Activated naive CD4-positive, alpha-beta T cell treated with anti-CD3 and anti-CD28 coated beads, Interleukin-2, amount 50 U/mL, for 72 hours (primary cell): ENCODE data around the gene CHMP6. TPM values are rescaled to one million over a fixed set of nuclear protein-coding genes. Genes with fewer than 3 reads are reported as not detected.
A peak's percentile ranks its signal among the peaks of the same experiment; 100 is the strongest.
"Not testable (repeated sequence)": the region's sequence is repeated elsewhere in the genome, so short reads cannot be mapped to it uniquely, and the experiment has no call there.

Experiments used
- ATAC-seq, 2 donors: fragments of 150-1000 bp; cut with Tn5 transposase; 2 replicates each; pipeline ENCODE4 v1.10.0; 2021; ENCODE audit warnings: mild to moderate bottlenecking in 2 of 2, moderate library complexity in 2 of 2
- DNase-seq, 2 donors: peaks; one replicate each; pipeline ENCODE4 v3.0.0; 2021 to 2022; ENCODE audit warnings: low spot score in 2 of 2
- H3K27ac Mint-ChIP-seq, 2 donors: one replicate each; pipeline ENCODE4 v1.8.0; 2022; ENCODE audit warnings: mild to moderate bottlenecking in 2 of 2, mixed read lengths in 2 of 2
- H3K36me3 Mint-ChIP-seq, 2 donors: one replicate each; pipeline ENCODE4 v1.8.0; 2022; ENCODE audit warnings: mixed read lengths in 2 of 2
- H3K9me3 Mint-ChIP-seq, 2 donors: one replicate each; pipeline ENCODE4 v1.8.0; 2022; ENCODE audit warnings: mixed read lengths in 2 of 2
- total RNA-seq, 2 donors: library from RNA; stranded (reverse); gene quantifications; one replicate each; pipeline ENCODE4 v1.2.3, GENCODE V29; 2022

The CHMP6 gene
- total RNA-seq, 2 donors from 2014 or later, result 9.7 to 18.5 TPM

DNA sequence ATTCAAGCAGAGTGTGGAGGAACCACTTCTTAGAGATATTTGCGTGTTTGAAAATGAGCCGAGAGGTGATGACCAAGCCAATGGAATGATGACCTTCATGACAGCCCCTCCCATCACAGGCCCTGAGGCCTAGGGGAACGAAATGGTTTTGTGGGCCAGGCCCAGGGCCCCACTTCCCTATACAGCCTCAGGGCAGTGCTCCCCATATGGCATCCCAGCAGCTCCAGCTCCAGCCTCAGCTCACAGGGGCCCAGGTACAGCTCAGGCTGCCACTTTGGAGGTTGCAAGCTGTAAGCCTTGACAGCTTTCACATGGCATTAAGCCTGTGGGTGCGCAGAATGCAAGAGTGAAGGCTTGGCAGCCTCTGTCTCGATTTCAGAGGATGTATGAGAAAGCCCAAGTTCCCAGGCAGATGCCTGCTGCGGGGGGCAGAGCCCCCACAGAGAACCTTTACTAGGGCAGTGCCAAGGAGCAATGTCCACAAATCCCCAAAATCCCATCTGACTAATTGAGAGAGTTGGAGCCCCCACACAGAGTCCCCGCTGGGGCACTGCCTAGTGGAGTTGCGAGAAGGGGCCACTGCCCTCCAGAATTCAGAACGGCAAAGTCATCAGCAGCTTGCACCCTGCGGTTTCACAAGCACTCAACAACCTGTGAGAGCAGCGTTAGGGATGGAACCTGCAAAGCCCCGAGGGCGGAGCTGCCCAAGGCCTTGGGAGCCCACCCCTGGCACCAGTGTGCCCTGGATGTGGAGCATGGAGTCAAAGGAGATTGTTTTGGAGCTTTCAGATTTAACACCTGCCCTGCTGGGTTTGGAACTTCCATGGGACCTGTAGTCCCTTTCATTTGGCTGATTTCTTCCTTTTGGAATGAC is 21.2 kb downstream of the CHMP6 start:
- Mint-ChIP-seq H3K36me3 (peaks cover 7 to 22% of the 10 kb centered on the region in 2 donors), H3K9me3 (peaks cover 5 to 10% of the 10 kb centered on the region in 2 donors), H3K27ac (peak overlapping the region in 1 of 2 donors; percentile 9)
- no peak for ATAC-seq
- no peak for DNase-seq

DNA sequence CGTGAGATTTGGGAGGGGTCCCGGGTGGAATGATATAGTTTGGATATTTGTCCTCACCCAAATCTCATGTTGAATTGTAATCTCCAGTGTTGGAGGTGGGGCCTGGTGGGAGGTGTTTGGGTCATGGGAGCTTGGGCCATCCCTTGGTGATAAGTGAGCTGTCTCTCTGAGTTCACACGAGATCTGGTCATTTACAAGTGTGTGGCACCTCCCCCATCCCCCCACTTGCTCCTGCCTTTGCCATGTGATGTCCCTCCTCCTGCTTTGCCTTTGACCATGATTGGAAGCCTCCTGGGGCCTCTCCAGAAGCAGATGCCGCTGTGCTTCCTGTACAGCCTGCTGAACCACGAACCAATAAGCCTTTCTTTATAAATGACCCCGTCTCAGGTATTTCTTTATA is 22.0 kb downstream of the CHMP6 start:
- peaks cover 7 to 22% of the 10 kb centered on the region in 2 donors for H3K36me3 Mint-ChIP-seq
- DNase-seq (no peak), ATAC-seq (no peak)
- H3K27ac Mint-ChIP-seq, result no peak overlapping the region
- peaks cover 5 to 10% of the 10 kb centered on the region in 2 donors for H3K9me3 Mint-ChIP-seq

GRCh38 chr17:81015136-81015535 is 23.5 kb downstream of the CHMP6 start:
- no peak for ATAC-seq
- H3K9me3 Mint-ChIP-seq, result peaks cover 5 to 10% of the 10 kb centered on the region in 2 donors
- DNase-seq, result no peak
- H3K36me3 Mint-ChIP-seq, result peaks cover 7 to 22% of the 10 kb centered on the region in 2 donors
- no peak overlapping the region for H3K27ac Mint-ChIP-seq

- H3K36me3 Mint-ChIP-seq, result peaks cover 0 to 13% of the 10 kb centered on the region in 2 donors
- ATAC-seq (no peak), DNase-seq (no peak)
- peaks cover 0 to 10% of the 10 kb centered on the region in 2 donors for H3K9me3 Mint-ChIP-seq
- H3K27ac Mint-ChIP-seq, result no peak overlapping the region
These were observed 24.9 kb downstream of the CHMP6 start for GRCh38 chr17:81016575-81016974.

GRCh38 chr17:81017330-81017729 is 25.7 kb downstream of the CHMP6 start:
- H3K9me3 Mint-ChIP-seq, DNase-seq, ATAC-seq, H3K36me3 Mint-ChIP-seq: not testable (repeated sequence)
- H3K27ac Mint-ChIP-seq, result peak overlapping the region in 1 of 2 donors; percentile 90

DNA sequence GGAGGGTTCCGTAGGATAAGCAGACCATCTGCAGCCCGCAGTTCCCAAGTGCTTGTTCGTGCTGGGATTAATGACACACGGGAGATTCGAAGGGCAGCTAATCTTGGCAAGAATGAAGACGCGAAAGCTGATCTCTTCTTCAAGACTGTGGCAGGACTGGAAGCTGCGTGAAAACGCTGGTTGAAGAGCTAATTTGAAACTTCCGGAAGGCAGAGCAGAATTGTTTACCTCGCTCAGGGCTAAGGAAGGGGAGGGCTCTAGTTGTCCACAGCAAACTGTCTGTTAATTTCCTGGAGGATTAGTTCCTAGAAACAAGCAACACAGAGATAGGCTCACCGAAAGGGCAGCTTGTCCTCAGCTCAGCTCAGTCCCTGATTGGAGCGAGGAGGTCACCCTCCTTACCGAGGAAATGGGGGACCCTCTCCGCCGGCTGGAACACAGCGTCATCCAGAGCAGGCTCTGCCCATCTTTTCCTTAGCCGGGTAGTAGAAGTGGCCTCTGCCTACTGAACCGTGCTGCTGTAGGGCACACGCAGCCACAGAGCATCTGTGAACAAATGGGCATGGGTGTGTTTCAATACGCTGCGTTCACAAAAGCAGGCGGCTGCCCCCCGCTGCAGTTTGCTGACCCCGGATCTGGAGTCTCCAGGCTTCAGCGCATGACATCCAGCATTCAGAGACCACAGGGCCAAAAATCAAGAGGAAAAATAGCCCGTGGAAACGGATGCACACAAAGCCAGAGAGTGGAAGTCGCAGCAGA is 26.6 kb downstream of the CHMP6 start:
- H3K27ac Mint-ChIP-seq, result peak overlapping the region; percentile 84 to 90
- peaks cover 0 to 4% of the 10 kb centered on the region in 2 donors for H3K9me3 Mint-ChIP-seq
- ATAC-seq (peak; percentile 82 to 85), DNase-seq (no peak)
- peaks cover 0 to 7% of the 10 kb centered on the region in 2 donors for H3K36me3 Mint-ChIP-seq

GRCh38 chr17:81019563-81020442 is 28.2 kb downstream of the CHMP6 start:
- ATAC-seq, result no peak
- peaks cover 0 to 4% of the 10 kb centered on the region in 2 donors for H3K9me3 Mint-ChIP-seq
- no peak for DNase-seq
- H3K27ac Mint-ChIP-seq, result peak overlapping the region in 1 of 2 donors; percentile 50
- H3K36me3 Mint-ChIP-seq, result peaks cover 0 to 7% of the 10 kb centered on the region in 2 donors

DNA sequence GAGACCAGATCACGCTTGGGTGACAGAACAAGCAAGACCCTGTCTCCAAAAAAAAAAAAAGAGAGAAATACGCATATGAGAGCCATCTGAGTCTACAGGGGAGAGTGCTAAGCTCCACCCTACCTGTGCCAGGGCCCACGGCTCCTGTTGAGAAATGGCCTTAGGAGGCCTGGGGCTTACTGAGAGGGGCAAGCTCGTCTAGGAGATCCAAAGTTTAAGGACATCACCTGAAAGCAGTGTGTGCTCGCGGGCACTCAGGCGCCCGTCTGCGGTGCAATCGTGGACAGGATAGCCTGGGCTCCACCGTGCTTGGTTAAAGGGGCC is 28.8 kb downstream of the CHMP6 start:
- peaks cover 0 to 7% of the 10 kb centered on the region in 2 donors for H3K36me3 Mint-ChIP-seq
- no peak for ATAC-seq

DNA sequence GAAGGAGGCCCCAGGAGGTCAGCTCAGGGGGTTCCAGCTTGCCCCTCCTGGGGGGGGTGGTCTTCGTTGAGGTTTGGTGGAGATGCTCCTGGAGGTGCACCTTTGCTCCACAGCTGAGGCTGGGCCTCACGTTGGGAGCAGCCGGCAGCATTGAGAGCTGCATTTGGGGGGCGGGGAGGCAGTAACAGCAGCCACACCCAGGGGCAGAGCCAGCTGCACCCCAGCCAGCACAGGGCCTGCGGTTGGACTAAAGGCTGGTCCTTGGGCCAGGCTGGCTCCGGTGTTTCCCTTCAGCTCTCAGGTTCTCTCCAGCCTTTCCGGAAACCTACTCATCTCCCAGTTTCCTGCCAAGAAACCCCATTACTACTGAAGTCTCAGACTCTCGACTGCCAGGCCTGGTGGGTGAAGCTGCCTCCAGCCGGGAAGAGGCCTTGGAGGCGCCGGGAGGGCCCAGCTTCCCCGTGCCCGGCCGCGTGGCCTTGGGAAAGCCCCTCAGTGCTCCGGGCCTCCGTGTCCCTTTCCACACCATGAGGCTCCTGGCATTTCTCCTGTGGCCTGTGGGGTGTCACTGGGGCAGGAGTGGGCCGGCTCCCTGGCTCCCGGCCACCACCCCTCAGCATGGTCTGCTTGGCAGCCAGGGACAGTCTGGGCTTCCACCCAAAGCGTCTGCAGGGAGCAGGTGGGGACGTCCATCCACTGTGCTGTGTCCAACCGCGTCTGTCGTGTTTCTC is 29.3 kb downstream of the CHMP6 start:
- DNase-seq (no peak), ATAC-seq (no peak)
- peaks cover 0 to 7% of the 10 kb centered on the region in 2 donors for H3K36me3 Mint-ChIP-seq
- H3K9me3 Mint-ChIP-seq, result peaks cover 0 to 4% of the 10 kb centered on the region in 2 donors
- no peak overlapping the region for H3K27ac Mint-ChIP-seq

More for the DNA sequence above, 28.8 kb downstream of the CHMP6 start:
- Mint-ChIP-seq H3K9me3 (peaks cover 0 to 4% of the 10 kb centered on the region in 2 donors), H3K27ac (no peak overlapping the region)
- no peak for DNase-seq

DNA sequence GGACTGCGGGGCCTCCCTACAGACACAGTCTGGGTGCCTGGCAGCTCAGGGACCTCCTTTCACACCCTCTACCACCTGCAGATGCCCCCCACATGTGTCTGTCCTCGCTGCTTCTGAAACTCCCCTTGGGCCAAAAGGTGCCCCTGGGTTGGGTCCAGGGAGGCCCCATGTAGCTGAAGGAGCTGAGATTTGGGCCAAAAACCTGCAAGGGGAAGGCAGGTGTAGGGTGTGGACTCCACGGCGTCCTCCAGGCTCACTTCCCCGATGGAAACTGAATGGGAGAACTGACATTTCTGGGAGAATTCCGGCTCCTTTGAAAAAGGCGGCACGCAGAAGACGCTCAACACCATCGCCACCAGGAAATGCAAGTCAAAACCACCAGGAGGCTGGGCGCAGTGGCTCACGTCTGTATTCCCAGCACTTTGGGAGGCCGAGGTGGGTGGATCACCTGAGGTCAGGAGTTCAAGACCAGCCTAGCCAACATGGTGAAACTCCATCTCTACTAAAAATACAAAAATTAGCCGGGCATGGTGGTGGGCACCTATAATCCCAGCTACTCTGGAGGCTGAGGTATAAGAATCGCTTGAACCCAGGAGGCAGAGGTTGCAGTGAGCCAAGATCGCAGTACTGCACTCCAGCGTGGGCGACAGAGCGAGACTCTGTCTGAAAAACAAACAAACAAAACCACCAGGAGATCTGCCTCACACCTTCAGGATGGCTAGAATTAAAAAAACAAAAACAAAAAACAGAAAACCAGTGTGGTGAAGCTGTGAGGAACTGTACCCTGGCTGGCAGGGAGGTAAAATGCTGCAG is 30.1 kb downstream of the CHMP6 start:
- H3K36me3 Mint-ChIP-seq, result peaks cover 0 to 10% of the 10 kb centered on the region in 2 donors
- no peak overlapping the region for H3K27ac Mint-ChIP-seq

DNA sequence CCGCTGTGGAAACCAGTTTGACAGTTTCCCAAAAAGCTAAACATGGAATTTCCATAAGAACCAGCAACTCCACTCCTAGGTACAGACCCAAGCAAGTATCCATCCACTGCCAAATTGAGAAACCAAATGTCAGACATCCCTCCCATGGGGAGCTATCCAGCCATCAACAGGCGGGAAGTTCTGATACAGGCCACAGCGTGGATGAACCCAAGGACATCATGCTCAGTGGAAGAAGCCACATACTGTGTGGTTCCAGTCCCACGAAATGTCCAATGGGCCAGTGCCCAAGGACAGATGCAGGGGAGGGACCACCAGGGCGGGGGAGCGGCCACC is 30.7 kb downstream of the CHMP6 start:
- peaks cover 0 to 12% of the 10 kb centered on the region in 2 donors for H3K36me3 Mint-ChIP-seq
- ATAC-seq (no peak), DNase-seq (no peak)
- no peak overlapping the region for H3K27ac Mint-ChIP-seq
- peaks cover 0 to 9% of the 10 kb centered on the region in 2 donors for H3K9me3 Mint-ChIP-seq

More for the DNA sequence above, 30.1 kb downstream of the CHMP6 start:
- H3K9me3 Mint-ChIP-seq, result peaks cover 0 to 6% of the 10 kb centered on the region in 2 donors
- ATAC-seq, result no peak
- DNase-seq, result no peak

GRCh38 chr17:81025065-81025740 is 33.6 kb downstream of the CHMP6 start:
- DNase-seq (no peak), ATAC-seq (no peak)
- H3K36me3 Mint-ChIP-seq, result peaks cover 0 to 12% of the 10 kb centered on the region in 2 donors
- no peak overlapping the region for H3K27ac Mint-ChIP-seq
- H3K9me3 Mint-ChIP-seq, result peaks cover 0 to 9% of the 10 kb centered on the region in 2 donors

DNA sequence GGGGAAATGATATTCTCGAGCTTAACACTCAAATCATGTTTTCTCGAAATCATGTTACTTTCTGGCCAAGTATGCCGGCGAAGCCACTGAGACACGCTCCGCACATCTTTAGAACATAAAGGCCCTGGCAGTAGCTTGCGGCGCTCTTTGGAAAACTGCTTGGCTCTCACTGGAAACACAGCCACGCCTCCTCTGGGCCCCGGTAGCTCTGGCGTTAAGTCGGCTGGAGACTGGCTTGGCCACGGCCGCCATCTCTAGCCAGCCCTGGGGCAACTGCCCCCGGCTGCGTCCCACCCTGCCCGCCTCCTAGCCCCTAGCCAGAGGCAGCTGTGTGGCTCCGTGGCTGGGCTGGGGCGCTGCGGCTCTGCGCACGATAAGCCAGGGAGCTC is 34.1 kb downstream of the CHMP6 start:
- Mint-ChIP-seq H3K36me3 (peaks cover 0 to 12% of the 10 kb centered on the region in 2 donors), H3K27ac (no peak overlapping the region), H3K9me3 (peaks cover 0 to 9% of the 10 kb centered on the region in 2 donors)
- ATAC-seq (no peak), DNase-seq (no peak)

DNA sequence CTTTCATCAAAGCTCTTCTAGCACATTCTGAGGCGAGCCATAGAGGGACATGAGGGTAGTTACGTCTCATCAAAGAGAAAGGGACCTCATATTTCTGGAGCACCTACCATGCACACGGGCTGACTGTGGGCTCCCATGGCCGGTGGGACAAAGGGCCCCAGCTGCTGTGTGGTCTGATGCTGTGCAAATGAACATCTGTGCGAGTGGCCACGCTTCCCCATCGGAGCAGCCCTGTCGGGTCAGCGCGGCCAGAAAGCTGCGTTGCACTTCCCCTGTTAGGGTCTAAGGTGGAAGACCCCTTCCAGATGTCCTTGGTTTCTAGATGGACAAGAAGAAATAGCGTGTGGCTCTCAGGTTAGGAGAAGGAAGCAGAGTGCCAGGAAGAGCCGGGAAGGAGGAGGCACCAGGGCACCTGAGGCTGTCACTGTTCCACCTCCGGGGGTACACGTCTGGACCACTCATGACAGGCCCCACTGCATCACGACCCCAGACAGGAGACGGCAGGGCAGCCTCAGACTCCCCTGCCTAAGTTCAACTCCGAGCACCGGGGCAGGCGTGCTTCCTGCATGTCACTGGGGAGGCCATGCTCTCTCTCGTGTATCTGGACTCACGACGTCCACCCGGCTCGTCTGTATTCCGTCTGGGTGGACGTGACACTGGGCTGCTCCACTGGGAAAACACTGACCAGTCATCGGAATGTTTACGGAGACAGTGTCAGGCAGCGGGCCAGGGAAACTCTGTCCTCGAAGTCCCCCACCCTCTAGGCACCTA is 34.8 kb downstream of the CHMP6 start:
- Mint-ChIP-seq H3K9me3 (peaks cover 0 to 9% of the 10 kb centered on the region in 2 donors), H3K36me3 (peaks cover 0 to 12% of the 10 kb centered on the region in 2 donors), H3K27ac (no peak overlapping the region)
- DNase-seq, result no peak
- ATAC-seq, result no peak
